GM12865 (cell line): ENCODE measurements around the gene TMEM135.
"Not testable (repeated sequence)": the region's sequence is repeated elsewhere in the genome, so short reads cannot be mapped to it uniquely, and the experiment has no call there.

Experiments used
- DNase-seq: peaks from one replicate; pipeline ENCODE4 v3.0.0; 2010; ENCODE audit warnings: low read depth
- H3K4me3 ChIP-seq: 2 replicates; pipeline ENCODE4 v1.5.1; 2011; ENCODE audit warnings: mild to moderate bottlenecking, low read depth, low read length, control low read depth
- CTCF ChIP-seq: IDR thresholded peaks from 2 replicates; pipeline ENCODE4 v1.5.1; 2011; ENCODE audit warnings: low read length, control low read depth, low read depth, inconsistent platforms; ENCODE audit not compliant: insufficient read depth; ENCODE audit errors: missing control alignments

TMEM135 gene

GRCh38 chr11:87037450-87038234, at the start of gene TMEM135:
Gene TMEM135 (plus strand): TSS chr11:87037934. CDS start chr11:87038046, 112 bp downstream.
- DNase-seq: peak; percentile 98

GRCh38 chr11:86988351-86988881, 49.3 kb upstream of the TMEM135 start:
- DNase-seq: no peak
- no peak overlapping the region for H3K4me3 ChIP-seq
- TF ChIP-seq CTCF: no peak

More at GRCh38 chr11:87037450-87038234, at the start of gene TMEM135:
- H3K4me3 ChIP-seq: peak within 1 kb of the TSS; percentile 99
- no peak for TF ChIP-seq CTCF

- DNase-seq: no peak
- no peak overlapping the region for H3K4me3 ChIP-seq
- no peak for TF ChIP-seq CTCF
These were observed 47.7 kb upstream of the TMEM135 start for GRCh38 chr11:86990031-86990430.

GRCh38 chr11:86990515-86990914, 47.2 kb upstream of the TMEM135 start:
- H3K4me3 ChIP-seq: no peak overlapping the region
- DNase-seq: no peak
- TF ChIP-seq CTCF: no peak

GRCh38 chr11:86991341-86991740, 46.4 kb upstream of the TMEM135 start:
- no peak overlapping the region for H3K4me3 ChIP-seq
- DNase-seq: no peak
- TF ChIP-seq CTCF: no peak

GRCh38 chr11:86992340-86992739, 45.4 kb upstream of the TMEM135 start:
- not testable (repeated sequence) for H3K4me3 ChIP-seq, DNase-seq

- no peak overlapping the region for H3K4me3 ChIP-seq
- no peak for TF ChIP-seq CTCF
- DNase-seq: no peak
These were observed 44.7 kb upstream of the TMEM135 start for GRCh38 chr11:86993031-86993430.
